NAMALWA (cell line): ENCODE results near the gene CNPY1.
"Not testable (repeated sequence)": the region's sequence is repeated elsewhere in the genome, so short reads cannot be mapped to it uniquely, and the experiment has no call there.

Source experiments
- DNase-seq: peaks from one replicate; pipeline ENCODE4 v3.0.0-alpha.2; 2015; ENCODE audit warnings: low spot score

The CNPY1 gene

DNA sequence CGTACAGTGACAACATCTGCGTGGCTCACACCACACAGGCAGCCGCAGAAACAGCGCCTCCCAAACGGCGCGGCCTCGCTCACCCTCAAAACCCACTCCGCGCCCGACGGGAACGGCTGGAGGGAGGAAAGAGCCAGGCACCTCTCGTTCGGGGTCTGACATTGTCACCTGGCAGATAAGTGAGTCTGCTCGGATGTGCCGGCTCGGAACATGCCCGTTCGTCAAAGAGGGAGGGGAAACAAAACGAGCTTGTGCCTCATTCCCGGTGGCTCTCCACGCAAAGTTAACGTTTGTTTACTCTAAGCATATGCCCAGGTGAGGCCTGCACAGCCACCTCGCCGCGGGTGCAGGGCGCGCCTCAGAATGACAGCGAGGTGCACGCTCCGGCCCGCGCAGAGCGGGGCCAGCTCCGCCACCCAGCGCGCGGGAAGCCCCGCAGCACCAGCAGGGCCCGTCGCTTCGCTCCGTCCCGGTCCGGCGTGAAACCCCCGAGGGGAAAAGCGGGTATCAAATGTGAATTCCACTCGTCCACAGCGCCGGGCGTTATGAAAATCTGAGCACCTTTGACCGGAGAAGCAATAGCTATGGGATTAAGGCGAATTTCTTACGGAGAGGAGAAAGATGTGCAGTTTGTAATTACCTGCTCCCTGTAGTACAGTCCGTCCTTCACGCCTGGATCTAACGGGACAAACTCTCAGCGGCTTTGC, 13.1 kb downstream of the CNPY1 start:
- DNase-seq: no peak

DNA sequence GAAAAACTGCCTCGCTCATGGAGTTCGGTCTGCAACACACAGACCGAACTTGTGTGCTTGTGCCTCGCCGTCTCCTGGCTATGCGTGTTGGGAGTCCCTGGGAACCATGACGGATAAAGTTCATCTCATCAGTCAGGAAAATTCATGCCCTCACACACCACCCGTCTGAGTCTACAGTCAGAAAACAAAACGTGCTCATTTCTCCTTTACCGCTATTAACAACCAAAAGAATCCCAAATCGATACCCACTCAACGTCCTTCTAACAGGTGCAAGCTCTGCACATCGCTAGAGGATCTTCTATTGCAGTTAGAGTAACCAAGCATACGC, 13.6 kb downstream of the CNPY1 start:
- no peak for DNase-seq

DNA sequence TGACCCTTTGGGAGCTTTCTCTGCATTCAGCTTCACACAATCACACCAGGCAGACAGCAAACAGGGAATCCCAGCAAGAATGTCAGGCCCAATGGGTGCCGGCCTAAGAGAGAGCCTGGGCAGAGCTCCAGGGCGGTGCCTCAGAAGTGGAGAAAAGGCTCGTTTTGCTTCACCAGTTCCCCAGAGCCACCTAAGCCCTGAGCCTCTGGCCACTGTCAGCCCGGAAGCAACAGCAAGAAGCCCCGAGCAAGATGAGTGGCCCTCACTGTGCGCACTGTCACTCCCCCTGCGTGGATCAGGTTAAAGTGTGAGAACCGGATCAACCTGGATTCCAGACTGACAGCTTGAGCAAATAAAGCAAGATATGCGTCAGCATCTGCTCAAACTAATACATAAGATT, 14.7 kb downstream of the CNPY1 start:
- DNase-seq: no peak

DNA sequence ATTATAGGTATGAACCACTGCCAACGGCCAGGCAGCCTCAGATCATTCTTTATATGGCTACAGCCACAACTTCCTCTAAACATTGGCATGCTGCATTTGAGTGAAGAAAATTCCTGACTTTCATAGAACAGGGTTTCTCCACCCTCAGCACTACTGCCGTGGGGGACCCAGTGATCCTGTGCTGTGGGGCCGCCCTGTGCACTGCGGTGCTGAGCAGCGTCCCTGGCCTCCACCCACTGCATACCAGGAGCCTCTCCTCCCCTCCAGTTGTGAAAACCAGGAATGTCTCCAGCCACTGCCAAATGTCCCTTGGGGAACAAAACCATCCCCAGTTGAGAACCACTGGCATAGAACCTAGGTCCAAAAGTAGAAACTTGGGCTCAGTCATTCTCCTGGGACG, 15.8 kb downstream of the CNPY1 start:
- no peak for DNase-seq

DNA sequence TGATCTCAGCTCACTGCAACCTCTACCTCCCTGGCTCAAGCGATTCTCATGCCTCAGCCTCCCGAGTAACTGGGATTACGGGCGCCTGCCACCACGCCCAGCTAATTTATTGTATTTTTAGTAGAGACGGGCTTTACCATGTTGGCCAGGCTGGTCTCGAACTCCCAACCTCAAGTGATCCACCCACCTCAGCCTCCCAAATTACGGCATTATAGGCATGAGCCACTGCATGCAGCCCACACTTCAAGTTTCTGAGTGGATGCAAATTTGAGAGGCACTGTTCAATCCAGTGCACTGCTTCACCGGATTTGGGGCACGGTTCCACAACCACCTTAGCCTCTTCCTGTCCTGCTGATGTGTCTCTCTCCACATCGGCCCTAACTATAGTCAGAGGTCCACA, 16.5 kb downstream of the CNPY1 start:
- no peak for DNase-seq

DNA sequence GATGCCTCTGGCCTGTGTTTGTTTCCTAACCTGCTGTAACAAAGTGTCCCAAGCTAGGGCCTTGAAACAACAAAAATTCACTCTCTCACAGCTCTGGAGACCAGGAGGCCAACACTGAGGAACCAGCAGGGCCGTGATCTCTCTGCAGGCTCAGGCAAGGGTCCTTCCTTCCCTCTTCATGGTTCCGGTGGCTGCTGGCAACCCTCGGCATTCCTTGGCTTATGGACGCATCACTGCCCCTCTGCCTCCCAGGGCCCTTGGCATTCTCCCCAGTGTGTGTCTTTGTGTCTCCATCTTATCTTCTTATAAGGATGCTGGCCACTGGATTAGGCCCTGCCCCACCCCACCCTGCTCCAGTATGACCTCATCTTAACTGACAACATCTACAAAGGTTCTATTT, 17.0 kb downstream of the CNPY1 start:
- no peak for DNase-seq

DNA sequence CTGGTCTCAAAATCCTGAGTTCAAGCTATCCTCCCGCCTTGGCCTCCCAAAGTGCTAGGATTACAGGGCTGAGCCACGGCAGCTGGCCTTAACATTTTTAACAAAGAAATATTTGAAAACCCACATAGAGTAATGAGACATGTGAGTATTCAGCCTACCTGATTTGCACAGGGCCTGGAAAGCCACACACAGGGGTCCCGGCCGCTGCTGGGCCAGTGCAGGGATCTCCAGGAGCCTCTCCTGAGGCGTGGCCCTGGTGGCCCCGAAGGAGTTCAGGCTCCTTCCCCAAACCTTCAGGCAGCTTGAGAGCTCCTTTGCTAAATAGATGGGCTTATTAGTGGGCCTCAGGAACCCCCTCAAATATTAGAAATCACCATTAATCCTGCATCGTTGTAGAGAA, 18.7 kb downstream of the CNPY1 start:
- no peak for DNase-seq

DNA sequence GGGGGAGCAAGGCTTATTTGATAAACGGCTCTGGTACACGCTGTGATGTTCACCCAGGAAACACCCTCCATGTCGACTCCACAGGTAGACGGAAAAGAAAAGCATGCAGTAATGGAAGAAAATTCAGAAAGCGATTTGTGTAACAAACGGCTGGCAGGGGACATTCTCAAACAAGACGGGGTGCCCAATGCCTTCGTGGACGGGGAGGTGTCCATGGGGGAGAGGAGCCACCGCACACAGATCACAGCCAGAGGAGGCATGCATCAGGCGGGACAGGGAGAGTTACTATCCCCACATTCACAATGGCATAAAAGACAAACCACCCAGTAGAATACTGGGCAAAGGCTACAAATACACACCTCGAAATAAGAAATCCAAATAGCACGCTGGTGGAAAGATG, 20.1 kb downstream of the CNPY1 start:
- DNase-seq: no peak

DNA sequence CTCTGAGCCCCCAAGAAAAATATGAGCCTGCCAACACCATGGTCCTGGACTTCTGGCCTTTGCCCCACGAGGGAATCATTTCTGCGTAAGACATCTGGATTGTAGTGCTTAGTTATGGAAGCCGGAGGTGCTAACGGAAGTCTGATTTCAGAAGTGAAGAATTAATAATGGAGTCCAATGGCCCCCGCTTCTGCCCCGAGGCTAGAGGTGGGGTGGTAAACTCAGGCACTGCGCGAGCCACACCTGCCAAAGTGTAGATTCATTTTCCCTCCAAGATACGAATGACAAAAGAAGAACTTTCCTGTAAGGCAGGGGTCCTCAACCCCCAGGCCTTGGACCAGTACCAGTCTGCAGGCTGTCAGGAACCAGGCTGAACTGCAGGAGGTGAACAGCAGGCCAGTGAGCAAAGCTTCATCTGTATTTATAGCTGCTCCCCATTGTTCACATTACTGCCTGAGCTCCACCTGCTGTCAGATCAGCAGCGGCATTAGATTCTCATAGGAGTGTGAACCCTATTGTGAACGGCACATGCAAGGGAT, 22.3 kb downstream of the CNPY1 start:
- DNase-seq: peak; percentile 28

DNA sequence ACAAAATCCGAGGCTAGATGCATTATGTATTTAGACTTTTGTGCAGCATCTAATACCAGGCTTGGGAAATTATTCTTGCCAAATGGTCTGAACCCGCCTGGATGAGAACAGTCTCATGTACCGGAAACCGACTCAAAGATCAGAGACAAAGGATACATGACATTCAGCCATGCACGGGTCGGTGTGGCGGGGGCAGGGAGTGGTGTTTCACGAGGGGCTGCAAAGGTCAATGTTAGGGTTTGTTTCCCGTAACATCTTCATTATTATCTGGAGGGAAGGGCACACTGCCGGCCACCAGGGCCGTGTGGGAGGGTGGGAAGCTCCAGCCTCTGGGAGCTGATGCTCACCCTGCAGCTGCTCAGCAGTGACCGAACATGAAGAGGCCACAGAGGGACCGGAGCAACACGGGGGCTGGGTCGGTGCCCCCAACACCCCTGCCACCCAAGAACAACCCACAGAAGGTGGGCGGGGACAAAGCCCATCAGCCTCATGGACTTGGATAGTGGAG, 23.1 kb downstream of the CNPY1 start:
- no peak for DNase-seq

DNA sequence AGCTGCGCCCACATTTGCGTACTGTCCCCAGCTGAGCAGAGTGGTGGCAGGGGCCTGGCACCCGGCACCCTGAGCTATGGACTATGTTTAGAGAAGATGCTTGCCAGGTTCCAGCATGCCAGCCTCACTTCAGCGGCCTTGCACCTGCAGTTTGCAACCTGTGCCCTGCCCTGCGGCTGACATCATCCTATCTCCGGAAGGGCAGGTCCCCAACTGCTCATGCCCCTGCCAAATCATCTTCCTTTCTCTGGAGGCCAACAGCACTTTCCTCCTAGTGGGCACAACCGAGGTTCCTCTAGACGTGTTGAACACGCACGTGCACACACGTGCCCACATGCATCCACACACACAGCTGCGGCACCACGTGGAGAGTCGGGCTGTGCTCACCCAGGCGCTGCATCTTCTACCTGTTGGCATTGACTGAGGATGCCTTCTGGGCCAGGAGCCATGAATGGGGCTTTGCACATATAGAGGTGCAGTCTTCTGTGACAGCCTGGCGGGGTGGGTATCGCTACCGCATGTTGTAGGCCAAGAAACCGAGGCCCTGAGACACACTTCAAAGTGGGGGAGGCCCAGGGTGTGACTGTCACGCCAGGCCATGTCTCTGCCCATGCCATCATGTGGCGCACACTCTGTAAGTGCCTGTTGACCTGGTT, 24.5 kb downstream of the CNPY1 start:
- DNase-seq: no peak

DNA sequence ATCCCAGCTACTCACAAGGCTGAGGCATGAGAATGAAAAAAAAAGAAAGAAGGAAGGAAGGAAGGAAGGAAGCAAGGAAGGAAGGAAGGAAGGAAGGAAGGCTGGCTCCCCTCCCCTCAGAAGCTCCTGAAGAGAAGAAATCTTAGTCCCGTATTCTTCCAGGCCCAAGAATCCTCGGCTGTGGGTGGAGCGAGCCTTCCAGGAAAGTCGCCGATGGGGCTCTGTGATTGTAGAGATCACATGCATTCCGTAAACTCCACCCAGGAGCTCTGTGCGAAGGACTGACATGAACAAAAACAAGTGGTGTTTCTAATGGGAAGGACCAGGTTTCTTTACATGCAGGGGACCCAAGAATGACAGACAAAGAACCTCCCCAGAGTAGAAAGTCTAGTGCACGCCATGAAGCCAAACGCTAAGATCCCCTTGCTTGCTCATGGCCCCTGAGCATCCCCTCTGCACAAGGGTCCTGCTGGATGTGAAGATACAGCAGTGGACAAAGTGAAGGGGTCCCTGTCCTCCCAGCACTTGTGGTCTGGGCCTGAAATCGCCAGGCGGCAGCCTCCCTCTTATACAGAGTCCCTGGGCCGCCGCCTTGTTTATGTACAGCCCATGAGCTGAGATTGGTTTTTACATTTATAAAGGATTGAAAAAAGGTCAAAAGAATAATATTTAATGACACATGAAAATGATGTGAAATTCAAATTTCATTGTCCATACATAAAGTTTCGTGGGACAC, 25.2 kb downstream of the CNPY1 start:
- no peak for DNase-seq

DNA sequence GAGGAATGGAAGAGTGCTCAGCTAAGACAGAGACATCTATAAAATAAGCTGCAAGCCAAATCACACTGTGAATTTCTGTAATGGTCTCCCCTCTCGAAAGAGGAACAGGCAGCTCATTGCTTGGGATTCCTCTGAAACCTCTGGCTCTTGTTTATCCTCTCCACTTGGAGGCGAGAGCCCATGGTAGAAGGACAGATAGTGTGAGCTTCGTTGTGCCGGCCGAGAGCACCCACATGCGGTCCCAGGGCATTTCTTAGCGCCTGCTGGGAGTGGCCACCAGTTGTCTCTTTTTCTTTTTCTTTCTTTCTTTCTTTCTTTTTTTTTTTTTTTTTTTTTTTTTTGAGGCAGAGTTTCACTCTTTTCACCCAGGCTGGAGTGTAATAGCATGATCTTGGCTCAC, 26.2 kb downstream of the CNPY1 start:
- no peak for DNase-seq

DNA sequence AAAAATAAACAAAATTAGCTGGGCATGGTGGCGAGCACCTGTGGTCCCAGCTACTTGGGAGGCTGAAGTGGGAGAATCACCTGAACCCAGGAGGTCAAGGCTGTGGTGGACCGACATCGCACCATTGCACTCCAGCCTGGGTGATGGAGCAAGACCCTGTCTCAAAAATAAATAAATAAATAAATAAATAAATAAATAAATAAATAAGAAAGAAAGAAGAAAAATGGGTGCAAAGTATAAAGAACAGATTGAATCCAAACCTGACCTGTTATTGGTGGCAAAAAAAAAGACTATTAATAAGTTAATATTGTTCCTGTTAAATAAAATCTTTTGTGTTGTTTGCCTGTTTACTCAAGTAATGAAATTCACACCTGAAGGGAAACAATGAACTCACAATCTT, 27.0 kb downstream of the CNPY1 start:
- not testable (repeated sequence) for DNase-seq

DNA sequence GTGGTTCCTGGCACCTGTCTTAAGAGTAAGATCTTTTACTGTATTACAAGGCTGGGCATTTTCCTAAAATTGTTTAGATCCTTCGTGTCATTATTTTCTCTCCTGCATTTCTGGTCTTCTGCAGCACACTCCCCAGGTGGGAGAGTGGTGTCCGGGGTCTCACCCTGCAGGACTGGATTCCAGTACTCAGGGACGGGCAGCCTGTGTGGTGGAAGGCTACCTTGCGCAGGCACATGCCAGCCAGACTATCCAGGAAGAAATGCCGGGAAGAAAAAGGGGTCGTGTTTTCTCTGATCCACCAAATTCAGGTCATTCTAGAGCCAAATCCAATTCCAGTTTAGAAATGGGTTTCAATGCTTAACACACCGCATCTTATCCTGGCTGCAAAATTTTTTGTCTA, 27.7 kb downstream of the CNPY1 start:
- DNase-seq: no peak

DNA sequence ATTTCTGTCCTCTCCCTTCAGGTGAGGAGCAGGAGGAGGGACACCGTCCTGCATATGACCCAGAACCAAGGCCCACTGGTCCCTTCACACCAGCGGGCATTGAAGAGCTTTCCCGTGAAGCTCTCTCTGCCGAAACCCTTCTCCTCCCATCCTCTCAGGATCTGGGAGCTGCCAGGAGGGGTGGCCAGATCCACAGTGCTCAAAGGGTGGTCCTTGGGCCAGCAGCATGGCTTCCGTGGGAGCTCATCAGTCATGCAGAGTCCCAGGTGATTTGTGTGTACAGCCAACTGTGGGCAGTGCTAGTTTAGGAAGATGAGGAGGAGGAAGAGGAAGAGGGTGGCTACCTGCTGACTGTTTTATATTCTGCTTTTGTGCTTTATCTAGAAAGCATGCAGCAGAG, 28.4 kb downstream of the CNPY1 start:
- no peak for DNase-seq

DNA sequence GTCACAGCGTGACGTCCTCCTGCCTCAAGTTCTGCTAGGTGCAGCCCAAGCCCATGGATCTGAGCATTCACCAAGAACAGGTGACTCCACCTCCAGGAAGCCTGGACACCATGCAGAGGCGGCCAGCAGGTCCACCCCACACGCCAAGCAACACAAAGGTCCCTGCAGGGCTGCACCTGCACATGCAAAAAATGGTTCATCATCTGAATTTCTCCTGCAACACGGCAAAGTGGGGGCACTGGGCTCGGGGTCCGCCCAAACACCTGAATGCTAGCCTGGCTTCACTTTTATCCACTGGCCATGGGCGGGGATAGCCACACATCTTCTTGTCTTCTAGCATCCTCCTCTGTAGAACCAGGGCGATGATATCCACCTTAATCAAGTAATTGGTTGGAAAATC, 28.9 kb downstream of the CNPY1 start:
- DNase-seq: no peak

DNA sequence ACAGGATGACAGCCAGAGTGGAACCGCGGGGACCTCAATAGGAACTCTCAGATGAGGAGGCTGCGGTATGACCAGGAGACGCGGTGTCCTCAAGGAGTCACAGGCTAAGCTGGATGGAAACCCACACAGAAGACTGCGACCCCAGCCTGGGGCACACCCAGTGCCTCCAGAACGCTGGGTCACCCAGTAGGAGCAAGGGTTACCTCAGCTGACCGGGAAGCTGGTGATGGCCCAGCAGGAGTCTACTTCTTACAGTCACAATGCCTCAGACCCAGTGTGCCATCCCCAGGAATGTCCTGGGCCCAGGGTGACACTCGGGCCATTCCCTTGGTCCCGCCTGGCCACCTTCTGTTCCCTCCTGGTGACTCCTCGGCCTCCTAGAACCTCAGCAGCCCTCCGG, 29.9 kb downstream of the CNPY1 start:
- DNase-seq: no peak

DNA sequence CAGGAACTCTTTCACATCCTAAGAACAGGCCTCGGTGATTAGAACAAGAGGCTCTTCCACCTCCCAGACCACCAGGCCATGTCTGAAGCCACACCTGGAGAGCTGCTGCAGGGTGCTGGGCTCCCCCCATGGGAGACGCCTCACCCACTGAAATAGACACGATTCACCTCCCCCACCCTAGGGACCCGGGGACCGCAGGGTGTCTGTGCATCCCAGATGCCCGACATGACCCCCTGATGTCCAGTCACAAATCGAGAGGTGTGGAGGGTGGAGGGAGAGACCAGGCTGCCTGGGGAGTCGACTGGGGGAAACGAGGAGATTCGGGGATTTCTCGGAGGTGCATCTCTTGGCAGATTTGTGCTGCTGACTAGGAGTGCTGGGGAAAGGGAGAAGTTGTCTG, 31.0 kb downstream of the CNPY1 start:
- no peak for DNase-seq

DNA sequence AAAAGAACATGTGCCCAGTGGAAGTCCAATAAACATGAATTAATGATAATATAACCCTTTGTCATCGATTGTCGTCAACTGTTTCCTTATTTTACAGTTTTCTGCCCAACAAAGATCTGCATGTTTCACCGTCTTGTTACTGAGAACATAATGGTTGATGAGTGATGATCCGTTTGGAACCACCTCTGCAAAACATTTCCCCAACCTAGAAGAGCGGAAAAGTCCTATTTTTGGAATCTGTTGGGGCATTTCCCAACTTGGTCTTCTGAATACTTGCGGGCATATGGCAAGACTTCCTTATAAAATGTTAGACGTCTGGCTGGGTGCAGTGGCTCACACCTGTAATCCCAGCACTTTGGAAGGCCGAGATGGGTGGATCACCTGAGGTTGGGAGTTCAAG, 32.1 kb downstream of the CNPY1 start:
- no peak for DNase-seq

DNA sequence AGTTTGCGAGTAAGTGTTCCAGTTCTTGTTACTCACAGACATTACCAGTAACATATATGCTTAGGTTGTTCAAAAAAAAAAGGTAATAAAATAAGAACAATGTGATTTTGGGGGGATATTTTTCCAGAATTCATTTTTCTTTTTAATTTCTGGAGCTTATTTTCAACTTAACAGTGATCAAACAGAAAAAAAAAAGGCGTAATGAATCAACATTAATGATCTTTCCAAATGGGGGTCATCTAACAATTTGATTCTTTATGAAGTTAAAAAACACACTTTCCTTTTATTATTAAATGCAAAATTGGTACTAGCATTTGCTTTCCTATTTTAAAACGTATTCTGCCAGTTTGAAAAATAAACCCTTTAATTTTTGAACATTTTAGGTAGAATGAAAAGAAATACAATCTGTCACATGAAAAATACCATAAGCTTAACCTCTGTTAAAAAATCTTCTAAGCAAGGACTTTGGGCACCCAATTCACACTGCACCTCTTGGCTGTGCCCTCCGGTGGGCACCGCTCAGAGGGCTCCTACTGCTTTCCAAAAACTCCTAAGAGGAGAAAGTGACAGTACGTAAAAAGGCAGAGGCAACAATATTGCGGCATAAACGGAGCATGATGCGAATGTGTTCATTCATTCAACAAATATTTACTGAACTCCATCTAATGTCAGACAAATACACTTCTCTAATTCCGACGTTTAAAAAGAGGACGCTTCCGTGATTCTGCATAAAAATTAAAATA, 32.6 kb downstream of the CNPY1 start:
- no peak for DNase-seq

DNA sequence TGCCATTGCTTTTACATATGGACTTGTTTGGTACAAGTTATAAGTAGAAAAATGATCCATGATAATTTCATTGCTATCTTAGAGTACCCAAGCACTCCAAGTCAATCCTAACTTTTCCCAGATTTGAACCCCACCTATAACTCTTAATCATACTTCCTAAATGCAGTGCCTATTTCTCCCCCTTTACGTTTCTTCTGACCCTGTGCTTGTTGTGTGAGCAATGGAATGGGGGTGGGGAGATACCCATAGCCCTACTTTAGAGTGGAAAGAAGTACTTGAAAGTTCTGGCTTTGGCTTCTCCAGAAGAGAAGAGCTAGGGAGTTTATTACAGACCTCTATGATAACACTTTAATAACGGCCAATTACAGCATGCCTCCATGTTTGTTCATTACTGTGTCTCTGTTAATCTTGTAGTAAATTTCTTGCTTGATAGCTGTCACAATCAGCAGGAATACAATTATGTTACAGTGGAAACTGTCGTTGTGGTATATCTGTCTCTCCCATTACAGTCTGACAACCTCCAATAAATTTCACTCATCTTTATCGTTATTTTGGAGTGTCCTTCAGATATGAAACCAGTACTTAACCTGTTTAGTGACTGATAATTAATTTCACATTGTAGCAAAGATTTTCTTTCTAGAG, 34.0 kb downstream of the CNPY1 start:
- DNase-seq: no peak
